NCI-H146 (cell line): ENCODE results near the gene NGDN.
"Not testable (repeated sequence)": the region's sequence is repeated elsewhere in the genome, so short reads cannot be mapped to it uniquely, and the experiment has no call there.

Experiments
- DNase-seq: peaks from one replicate; lab custom pipeline; 2025; lab: John Stamatoyannopoulos, UW

NGDN gene, protein sequence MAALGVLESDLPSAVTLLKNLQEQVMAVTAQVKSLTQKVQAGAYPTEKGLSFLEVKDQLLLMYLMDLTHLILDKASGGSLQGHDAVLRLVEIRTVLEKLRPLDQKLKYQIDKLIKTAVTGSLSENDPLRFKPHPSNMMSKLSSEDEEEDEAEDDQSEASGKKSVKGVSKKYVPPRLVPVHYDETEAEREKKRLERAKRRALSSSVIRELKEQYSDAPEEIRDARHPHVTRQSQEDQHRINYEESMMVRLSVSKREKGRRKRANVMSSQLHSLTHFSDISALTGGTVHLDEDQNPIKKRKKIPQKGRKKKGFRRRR

DNA sequence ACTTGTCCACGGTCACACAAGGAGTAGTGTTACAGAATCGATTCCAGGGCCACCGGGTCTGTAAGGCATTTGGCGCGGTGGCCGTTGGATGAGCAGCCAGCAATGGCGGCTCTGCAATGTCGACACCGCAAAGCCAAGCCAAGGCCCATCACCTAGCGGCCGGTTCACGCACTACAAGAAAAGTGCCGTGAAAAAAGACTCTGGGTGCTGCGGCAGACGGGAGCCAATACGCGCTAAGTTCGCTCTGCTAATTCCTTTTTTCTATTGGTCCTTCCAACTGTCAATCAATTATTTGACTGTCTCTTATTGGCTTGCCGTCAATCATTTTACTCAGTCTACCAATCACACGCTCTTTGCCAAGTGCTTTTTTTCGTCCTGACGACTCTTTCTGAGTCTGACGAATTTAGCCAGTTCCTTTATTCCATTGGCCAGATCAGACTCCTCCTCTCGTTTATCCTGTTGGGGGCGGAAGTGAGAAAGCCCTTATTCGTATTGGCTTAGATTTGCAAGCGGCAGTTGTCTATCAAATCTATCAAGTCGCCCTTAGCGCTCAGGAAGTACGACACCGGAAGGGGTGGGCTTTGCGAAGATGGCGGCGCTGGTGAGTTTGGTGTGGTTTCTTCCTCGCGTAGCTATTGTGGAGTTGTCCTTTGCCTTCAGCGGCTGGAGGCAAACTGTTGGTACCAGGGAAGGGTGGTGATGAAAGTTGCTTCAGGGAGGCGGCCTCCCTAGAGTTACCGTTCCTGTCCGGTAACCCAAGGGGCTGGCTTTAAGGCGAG lies at the start of gene NGDN:
TSS of gene NGDN (plus strand) at position 577 of the 779 bp plus-strand sequence. CDS start at position 590, 13 bp downstream.
- DNase-seq: peak; percentile 99

DNA sequence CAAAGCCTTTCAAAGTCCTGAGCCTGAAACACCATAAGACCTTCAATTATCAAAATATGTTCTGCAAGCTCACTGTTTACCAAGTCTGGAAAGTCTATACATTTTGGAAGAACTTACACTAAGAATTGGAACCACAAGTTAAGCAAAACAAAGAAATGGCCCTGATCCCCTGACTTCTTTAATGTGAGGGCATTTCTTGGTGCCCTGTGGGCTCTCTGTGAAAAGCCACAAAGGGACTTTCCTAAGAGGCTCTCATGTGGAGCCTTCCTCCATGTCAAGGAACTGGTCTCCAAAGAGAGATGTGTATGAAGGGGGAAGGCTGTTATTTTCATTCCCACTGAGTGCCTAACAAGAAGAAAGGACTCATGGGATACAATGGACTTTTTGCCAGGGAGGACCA lies 47.9 kb upstream of the NGDN start:
- no peak for DNase-seq

DNA sequence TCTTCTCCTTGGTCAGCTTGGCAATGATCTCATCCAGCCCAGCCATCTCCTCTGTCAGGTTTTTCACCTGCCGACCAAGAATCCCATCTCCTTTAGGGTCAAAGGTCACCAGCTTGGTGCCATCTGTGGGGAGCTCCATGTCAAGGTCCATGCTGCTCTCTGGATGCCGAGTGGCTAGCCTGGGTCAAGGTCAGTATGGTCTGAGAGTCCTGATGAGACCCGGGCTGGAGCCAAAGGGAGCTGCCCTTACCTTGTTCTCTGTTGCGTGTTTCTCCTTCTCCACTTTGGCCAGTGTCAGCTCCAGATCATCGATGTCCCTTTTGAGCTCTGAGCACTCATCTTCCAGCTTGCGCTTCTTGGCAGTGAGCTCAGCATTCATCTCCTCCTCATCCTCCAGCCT lies 45.8 kb upstream of the NGDN start:
- DNase-seq: no peak

DNA sequence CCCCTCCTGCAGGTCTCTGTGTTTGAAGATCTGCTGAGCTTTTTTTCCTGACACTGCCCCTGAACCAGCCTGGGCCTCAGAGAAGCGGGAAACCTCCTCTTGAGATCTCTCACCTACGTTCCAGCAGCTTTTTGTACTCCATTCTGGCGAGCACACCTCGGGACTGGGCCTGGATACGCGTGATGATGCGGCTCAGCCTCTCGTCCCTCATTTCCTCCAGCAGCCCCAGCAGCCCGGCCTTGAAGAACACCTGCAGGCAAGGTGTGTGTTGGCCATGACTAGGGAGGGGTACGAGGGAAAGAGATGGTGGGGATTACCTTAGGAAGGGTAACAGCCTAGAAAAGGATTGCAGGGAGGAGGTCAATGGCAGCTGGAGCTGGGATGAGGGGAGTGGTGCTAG lies 44.3 kb upstream of the NGDN start:
- no peak for DNase-seq

DNA sequence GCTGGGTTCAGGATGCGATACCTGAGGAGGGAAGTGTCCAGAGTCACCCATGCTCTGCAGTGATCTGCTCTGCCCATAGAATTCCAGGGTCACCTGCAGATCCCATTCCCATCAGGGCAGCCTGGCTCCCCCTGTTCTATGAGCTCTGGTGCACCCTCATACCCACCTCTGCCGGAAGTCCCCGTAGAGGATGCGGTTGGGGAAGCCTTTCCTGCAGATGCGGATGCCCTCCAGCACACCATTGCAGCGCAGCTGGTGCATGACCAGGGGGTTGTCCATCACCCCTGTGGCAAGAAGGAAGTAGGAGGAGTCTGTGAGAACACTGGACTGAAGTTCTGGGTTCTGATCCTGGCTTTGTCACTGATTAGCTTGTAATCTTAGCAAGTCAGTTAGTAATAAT lies 43.7 kb upstream of the NGDN start:
- not testable (repeated sequence) for DNase-seq

DNA sequence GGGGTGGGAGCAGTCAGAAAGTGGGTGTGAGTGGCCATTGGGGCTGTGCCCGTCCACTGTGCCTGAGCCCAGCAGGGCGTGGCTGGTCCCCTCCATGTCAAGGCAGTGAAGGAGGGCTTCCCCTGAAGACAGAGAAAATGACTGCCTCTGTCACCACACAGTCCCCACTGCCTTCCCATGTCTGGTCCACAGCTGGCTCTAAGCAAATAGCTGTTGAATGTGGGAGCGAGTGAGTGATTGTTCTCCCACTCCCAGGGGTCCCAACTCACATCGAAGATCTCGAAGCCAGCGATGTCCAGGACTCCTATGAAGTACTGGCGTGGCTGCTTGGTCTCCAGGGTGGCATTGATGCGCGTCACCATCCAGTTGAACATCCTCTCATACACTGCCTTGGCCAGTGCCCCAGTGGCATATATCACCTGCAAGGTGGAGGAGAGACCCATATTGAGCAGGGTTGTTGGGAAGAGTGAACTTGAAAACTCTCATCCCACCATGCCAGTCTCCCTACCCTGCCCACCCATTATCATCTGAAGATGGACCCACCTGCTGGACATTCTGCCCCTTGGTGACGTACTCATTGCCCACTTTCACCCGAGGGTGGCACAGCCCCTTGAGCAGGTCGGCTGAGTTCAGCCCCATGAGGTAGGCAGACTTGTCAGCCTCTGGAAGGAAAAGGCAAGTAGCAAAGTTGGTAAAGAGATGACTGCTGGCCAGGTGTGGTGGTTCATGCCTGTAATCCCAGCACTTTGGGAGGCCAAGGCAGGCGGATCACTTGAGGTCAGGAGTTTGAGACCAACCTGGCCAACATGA lies 40.6 kb upstream of the NGDN start:
- no peak for DNase-seq

DNA sequence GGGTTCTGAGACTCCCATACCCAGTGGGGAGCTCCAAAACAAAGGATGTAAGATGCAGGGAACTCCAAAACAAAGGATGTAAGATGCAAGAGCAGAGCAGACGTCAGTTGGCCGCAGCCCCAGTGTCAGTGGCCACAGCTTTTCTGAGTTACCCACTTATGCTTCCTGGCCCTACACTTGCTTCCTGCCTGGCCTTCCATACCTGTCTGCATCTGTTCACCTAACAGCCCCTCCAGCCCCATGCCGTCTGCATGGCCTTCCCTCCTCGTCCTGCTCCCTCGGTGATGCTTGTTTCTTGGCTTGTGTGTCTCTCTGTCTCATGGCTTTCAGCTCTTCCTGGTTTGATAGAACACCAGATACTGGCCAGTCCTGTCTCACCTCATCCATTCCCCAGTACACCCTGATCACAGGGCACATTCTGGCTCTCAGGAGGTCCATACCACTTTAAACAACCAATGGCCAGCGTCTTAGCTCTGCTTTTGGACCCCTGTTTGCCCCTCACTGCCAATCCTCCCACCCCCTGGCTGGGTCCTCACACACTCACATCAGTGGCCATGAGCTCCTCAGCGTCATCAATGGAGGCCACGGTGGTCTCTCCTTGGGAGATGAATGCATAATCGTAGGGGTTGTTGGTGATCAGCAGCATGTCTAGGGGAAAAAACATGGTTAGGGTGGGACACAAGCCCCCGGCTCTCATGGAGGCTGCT lies 39.3 kb upstream of the NGDN start:
- no peak for DNase-seq

DNA sequence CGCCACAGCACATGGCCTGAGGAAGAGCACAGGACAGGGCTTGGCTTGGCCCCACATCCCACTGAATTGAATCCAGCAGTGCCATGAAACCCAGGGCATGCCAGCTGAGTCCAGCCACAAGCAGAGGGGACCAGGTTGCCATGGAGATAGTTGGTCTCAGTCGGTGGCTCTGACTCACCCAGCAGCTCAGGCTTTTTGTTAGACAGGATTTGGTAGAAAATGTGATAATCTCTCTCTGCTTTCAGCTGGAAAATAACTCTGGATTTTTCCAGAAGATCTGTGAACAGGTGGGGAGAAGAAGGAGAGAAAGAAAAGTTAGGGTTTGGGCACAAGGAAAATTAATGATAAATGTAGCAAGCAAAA lies 38.8 kb upstream of the NGDN start:
- DNase-seq: no peak

DNA sequence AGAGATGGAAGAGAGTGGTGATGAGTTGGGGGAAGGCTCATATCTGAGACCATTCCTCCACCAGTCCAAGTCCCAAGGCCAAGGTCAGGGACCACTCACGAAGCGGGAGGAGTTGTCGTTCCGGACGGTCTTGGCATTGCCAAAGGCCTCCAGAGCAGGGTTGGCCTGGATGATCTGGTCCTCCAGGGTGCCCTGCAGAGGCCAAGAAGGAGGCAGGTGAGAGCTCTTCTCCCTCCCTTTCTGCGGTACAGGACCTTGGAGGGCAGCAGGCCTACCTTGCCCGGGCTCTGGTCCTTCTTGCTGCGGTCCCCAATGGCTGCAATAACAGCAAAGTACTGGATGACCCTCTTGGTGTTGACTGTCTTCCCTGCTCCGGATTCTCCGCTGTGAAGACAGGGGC lies 38.0 kb upstream of the NGDN start:
- no peak for DNase-seq

DNA sequence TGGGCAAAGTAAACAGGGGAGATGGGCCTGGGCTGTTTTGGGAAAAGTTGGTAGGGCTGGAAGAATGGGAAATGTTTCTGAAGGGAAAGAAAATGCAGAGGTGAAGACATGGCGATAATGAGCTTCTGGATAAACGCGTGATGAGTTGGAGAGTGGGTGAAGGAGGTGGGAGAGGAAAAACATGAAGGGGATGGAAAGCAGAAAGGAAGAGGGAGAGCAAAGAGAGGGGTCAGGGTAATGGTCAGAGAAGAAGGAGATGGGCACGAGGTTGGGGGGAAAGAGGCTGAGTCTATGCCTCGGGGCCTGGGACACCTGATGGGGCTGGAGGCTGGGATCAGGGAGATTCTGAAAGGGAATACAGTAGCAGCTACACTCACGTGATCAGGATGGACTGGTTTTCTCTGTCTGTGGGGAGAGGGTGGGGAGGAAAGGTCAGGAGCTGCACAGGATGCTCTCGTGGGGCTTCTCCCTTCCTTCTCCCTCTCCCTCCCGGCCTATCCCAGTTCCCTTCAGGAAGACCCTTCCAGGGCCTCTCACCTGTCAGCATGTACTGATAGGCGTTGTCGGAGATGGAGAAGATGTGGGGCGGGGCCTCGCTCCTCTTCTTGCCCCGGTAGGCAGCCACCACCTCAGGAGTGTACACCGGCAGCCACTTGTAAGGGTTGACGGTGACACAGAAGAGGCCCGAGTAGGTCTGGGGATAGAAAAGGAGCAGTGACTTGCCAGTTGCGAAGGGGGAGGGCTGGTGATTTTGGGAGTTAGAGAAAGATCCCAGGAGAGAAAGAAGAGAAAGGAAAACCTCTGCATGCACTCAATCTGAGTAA lies 37.2 kb upstream of the NGDN start:
- no peak for DNase-seq

DNA sequence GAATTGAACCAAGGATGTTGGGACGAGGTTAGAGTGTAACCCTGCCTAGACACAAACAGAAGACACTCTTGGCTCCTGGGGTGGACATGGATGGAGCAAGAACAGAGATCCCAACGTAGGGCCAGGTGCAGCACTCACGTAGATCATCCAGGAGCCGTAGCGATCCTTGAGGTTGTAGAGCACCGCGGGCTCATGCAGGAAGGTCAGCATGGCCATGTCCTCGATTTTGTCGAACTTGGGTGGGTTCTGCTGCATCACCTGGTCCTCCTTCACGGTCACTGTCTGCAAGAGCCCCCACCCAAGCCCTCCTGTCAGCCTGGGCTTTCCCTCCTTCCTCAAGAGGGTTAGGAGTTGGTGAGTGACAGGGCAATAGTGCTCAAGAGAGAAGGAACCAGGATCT lies 36.6 kb upstream of the NGDN start:
- DNase-seq: no peak

DNA sequence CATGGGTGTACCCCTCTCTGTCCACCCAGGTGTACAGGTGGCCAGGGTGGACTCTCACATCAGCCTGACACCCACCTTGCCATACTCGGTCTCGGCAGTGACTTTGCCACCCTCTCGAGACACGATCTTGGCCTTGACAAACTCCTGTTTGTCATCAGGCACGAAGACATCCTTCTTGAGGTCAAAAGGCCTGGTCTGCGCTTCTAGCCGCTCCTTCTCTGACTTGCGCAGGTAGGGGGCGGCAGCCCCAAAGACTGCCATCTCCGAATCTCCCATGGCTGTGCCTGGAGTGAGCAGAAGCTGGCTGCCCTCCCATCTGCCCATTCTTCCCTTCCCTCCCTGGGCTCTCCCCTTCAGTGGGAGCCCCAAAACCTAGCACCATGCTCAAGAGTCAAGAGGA lies 36.0 kb upstream of the NGDN start:
- no peak for DNase-seq

DNA sequence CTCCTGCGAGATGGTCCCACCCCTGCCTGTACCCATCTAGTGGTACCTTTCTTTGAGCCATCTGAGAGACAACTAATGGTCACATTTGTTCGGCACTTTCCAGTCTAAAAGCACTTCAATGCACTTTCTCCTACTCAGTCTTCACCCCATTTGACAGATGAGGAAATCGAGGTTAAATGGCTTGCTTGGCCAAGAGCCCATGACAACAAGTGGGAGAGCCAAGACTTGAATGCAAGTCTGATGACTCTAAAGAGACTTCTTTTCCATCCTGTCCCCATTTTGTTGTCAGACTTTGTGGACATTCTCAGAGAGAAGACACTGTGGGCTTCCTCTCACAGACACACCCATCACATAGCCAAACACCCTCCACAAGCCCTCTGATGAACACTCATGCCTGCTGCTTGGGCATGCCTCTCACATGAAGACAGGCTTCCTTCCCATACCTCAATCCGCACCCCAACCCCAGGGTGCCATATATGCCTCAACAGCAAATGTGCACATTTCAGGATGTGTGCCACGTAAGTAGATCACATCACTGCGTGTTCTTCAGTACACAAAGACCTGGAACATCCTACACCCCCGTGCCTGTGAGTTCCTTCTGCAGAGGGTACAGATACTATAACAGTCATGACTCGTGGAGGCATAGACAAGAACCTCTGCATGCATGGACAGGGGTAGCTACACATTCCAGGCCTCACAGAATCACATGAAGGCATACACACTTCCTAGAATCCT lies 34.8 kb upstream of the NGDN start:
- DNase-seq: no peak

DNA sequence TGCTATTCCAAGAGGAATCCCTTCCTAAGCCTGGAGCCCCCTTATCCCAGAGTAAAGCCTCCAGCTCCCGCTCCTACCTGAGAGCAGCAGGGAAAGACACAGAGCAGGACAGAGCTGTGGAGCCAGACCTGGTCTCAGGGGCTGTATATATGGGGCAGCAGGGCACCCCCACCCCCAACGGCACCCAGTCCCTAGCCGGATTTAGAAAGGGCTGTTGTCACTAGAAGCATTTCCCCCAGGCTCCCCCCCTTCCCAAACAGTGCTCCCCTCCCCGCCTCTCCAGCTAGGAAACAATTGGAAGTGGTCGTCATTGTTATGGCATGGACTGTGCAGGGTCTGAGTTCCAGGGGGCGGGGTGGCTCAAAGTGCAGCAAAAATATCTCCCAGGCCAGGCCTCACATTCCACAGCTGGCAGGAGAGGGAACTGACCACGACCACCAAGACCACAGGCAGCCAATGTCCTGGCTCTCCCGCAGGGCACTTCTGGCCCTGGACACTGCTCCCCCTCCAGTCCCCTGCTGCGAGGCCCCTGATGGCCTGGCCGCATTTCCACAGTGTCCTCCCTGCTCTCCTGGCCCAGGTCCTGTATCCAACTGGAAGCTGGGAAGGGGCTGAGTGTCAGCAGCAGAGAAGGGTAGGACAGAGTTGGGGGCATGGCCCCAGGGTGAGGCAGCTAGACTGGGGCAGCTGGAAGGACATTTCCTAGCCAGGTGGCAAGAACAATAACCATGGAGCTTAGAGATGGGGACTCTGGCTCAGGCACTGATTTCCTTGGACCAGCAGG lies 33.8 kb upstream of the NGDN start, which contains the start of gene MYH7:
TSS of gene MYH7 (minus strand) at position 118 of the 784 bp plus-strand sequence. CDS start 1,928 bp downstream, outside the sequence.
- no peak for DNase-seq

DNA sequence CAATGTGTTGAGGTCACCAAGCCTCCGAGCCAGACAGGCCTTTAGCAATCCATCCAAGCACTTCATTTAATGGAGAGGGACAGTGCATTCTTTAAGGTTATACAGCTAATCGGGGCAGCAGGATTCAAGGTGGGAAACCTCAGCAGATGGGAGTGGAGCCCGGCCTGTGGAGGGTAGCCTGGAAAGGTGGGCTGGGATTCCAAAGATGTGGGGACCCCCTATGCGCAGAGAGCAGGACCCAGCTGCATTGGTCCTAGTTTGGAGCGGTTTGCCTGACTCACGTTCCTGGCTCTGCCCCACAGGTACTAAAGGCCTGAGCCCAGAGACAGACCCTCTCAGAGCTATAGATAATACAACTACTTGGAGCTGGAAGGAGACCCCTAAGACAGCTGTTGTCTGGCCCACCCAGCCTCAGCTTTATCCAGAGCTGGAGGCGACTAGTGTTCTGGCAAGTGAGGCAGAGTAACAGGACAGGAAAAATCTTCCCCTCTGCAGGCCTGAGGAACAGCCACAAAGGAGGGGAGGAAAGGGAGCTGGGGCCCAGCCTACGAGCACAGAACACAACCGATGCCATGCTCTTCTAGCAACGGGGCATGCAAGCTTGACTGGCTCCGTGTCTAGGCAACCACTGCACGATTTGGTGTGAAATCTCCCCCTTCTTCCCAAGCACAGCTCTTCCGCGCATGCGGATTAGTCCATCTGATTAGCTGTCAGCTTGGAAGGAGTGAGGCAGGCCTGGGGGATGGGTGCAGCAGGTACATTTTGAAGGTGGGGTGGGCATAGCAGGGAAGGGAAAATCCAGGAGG lies 33.0 kb upstream of the NGDN start:
- no peak for DNase-seq

DNA sequence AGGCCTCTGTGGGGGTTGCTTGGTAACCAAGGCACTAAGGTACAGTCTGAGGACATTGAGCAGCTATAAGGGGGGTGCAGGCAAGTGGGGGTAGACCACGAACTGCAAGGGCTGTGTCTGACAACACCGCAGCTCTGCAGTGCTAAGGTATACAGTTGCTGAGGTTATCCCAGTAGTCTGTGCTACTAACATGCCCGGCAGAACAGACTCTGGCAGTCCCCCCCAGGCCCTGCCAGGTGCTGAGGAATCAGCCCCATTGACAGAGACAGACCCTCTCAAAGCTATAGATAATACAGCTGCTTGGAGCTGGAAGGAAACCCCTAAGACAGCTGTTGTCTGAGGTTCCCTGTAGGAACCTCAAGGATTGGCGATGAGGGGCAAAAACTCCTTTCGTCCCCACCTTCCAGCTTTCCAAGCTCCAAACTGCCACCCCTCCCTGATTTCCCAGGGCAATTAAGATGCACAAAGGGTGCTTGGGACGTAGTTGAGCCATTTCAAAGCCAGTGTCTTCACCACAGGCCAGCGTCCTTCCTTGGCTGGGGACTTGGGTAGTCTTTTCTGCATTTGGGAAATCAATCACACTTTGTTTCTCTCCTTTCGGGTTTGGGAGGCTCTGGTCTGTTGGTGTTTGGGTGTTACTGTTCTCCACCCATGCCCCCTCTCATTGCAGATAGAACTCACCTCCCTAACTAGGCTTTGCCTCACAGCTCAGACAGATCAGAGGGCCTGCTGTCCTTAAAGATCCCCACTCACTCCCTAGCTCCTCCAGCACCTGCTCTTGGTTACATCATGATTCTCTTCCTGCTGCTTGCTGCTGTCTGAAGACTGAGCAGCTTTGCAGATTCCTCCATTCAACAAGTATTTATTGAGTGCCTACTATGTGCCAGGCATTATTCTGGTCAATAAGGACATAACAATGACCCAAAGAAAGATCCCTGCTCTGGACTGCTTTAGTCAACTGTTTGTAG lies 32.1 kb upstream of the NGDN start:
- DNase-seq: no peak

DNA sequence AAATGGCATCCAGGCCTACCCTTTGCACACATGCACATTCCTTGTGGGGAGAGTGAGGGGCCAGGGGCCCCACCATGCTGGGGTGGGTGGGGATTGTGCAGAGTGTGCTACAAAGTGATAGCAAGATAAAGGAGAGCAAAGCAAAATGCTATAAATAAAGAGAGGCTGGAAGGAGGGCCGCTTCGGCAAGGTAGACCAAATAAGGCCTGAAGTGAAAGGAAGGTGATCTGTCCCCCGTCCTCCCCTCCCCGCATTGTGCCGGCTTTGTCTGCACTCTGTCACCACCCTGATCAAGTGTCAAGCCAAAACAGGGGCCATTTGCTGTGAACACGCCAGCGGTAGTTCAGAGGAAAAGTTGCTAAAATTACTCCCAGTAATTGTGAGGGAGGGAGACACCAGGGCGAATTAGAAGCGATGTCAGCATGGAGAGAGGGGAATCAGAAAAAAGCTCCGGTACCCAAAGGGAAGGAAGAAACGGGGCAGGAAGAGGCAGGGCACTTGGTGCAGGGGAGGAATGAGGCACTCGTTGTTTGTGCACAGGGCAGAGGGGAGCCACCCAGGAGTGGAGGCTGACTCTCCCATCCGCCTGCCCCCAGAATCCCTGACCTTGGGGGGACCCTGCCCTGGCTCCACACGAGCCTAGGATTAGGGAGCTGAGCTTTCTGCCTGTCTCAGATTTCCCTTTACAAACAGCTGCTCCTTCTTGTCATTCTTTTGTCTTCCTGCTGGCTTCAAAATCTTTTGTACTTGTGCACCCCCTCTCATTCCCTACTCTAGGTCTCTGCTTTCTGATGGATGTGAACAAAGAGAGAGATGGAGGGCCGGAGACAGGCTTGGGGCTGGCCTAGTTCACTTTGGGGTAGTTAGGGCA lies 31.2 kb upstream of the NGDN start:
- no peak for DNase-seq
